ENCODE measurements around the gene PDSS2. TPM values are rescaled to one million over a fixed set of nuclear protein-coding genes. Genes with fewer than 3 reads are reported as not detected.
"Not testable (repeated sequence)": the region's sequence is repeated elsewhere in the genome, so short reads cannot be mapped to it uniquely, and the experiment has no call there.

Gene PDSS2
- total RNA-seq, 2 experiments from 2014 or later = 13.7 to 14.1 TPM

DNA sequence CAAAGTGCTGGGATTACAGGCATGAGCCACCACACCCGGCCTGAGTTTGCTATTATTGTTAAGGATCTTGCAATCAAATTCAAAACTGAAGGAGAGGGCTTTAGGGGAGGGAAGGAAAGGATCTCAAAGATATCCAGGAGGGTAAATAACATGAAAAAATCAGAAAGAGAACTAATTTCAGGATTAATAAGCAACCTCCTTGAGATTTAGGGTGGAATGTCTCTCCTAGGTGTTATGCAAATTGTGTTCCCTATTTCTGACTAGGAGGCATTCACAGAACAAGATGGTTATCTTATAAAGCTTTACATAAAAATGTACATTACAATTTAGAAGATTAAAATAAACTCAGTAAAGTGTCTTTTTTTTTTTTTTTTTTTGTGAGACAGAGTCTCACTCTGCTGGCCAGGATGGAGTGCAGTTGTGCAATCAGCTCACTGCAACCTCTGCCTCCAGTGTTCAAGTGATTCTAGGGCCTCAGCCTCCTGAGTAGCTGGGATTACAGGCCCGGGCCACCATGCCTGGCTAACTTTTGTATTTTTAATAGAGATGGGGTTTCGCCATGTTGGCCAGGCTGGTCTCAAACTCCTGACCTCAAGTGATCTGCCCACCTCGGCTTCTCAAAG is 252.0 kb downstream of the PDSS2 start:
- Mint-ChIP-seq H3K36me3 (peaks cover 21% of the 10 kb centered on the region), H3K4me1 (no peaks in the 10 kb centered on the region), H3K9me3 (peaks cover 4% of the 10 kb centered on the region), H3K27me3 (no peaks in the 10 kb centered on the region), H3K4me3 (no peak overlapping the region), H3K27ac (no peak overlapping the region)
- no peak for DNase-seq

DNA sequence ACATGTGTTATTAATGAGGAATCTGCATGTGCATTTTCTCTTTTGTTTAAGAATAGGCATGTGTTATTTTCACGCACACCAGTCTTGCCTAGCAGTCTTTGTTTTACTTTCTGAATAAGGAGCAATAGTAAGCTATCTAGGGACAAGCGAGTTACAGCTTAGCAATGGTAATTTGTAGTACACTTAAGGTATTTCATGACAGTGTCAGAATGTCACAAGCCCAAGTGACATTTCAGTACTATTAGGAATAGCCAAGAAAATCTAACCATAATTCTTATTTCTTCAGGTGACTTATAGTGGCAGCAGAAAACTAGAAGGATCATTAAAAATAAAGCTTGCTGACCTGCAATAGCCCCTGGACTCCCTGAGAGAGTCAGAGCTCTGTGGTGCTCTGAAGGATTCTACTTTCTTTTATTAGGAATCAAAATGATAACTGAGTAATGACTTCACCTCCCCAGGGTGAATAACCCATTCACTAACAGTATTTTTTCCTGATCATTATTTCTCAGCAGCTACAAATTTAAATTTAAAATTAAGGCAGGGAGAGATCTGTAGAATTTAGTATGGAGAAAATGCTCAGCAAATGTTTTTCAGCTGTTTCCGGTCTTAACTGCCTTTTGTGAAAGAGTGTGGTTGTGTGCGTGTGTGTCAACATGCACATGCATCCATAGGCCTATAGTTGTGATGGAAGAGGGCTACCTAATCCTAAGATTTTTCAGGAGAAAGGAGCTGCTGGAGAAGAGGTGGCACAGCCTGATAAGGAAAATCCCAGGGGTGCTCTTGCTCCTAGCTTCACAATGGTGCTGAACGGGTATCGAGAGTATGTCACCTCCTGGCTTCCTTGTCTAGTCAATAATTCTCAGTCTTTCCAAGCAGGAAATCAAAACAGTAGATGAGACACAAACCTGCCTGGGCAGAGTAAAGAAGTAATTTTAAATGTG is 254.0 kb downstream of the PDSS2 start:
- no peaks in the 10 kb centered on the region for H3K27me3 Mint-ChIP-seq
- no peaks in the 10 kb centered on the region for H3K4me1 Mint-ChIP-seq
- peaks cover 21% of the 10 kb centered on the region for H3K36me3 Mint-ChIP-seq
- H3K27ac Mint-ChIP-seq = no peak overlapping the region
- DNase-seq = no peak
- no peak overlapping the region for H3K4me3 Mint-ChIP-seq
- H3K9me3 Mint-ChIP-seq = peaks cover 4% of the 10 kb centered on the region

DNA sequence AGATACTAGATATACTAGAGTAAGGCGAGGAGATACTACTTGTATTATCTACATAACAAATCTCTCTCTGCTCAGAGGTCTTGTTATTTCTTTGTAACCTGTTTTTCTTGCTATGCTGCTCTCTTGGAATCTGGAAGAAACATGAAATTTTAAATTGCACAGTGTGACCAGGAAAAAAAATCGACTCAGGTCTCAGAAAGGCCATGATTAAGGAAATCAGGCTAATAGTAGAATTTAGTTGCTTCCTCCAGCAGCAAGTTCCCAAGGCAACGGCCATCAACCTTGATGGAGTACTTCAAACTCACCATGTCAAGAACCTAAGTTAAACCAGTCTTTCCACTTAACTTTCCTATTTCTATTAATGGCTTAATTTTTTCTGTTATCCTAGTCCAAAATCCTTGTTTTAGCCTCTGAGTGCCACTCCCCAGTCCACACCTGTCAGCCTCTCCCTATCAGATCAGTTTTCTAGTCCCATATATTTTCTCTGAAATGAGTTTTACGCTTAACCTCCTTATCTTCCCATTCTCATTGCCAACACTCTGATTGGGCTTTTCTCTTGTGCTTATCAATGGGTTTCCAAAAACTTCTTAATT is 256.4 kb downstream of the PDSS2 start:
- no peak for DNase-seq
- H3K9me3 Mint-ChIP-seq = peaks cover 4% of the 10 kb centered on the region
- H3K36me3 Mint-ChIP-seq = peaks cover 24% of the 10 kb centered on the region
- no peak overlapping the region for H3K27ac Mint-ChIP-seq
- no peaks in the 10 kb centered on the region for H3K4me1 Mint-ChIP-seq
- H3K27me3 Mint-ChIP-seq = no peaks in the 10 kb centered on the region
- no peak overlapping the region for H3K4me3 Mint-ChIP-seq

DNA sequence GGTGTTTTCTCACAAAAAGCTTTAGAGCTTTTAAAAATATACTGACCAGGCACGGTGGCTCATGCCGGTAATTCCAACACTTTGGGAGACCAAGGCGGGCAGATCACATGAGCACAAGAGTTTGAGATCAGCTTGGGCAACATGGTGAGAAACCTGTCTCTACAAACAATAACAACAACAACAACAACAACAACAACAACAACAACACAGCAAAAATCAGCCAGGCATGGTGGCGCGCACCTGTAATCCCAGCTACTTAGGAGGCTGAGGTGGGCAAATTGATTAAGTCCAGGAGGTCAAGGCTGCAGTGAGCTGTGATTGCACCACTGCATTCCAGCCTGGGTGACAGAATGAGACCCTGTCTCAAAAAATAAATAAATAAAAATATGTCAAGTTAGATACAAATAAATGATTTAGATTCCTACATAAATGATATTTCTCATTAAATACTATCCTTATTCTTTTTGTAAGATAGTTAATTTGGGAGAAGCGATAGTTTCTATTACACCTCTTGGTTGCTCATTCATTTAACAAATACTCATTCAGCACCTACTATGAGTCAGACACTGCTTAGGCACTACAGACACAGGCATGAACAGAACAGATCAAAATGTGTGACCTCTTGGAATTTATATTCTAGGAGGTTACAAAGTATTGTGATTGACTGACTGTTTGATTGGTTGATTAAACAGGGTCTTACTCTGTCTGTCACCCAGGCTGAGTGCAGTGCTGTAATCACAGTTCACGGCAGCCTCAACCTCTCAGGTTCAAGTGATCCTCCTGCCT is 260.5 kb downstream of the PDSS2 start:
- H3K27me3 Mint-ChIP-seq = no peaks in the 10 kb centered on the region

DNA sequence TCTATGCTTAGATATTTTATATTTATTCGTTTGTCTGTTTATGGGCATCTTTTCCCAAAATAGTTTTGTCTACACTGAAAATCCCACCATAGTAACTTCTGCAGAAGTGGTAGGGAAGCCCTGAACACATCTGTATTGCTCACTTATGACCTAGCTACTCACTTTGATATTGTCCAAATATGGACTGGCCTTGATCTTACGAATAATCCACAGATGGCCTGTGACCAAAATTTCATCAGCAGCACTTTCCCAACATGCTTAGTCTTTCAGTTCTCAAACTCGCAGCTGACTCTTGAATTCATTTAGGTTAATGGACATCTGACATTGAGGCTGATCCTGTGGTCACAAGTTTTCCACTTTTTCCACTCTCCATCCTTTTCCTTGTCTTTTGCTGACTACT is 263.2 kb downstream of the PDSS2 start:
- DNase-seq = no peak
- Mint-ChIP-seq H3K36me3 (peaks cover 7% of the 10 kb centered on the region), H3K4me1 (no peaks in the 10 kb centered on the region), H3K27me3 (no peaks in the 10 kb centered on the region), H3K9me3 (no peaks in the 10 kb centered on the region), H3K4me3 (no peak overlapping the region), H3K27ac (no peak overlapping the region)

More for the DNA sequence above, 260.5 kb downstream of the PDSS2 start:
- H3K9me3 Mint-ChIP-seq = no peaks in the 10 kb centered on the region
- H3K4me3 Mint-ChIP-seq = no peak overlapping the region
- DNase-seq = no peak
- H3K27ac Mint-ChIP-seq = no peak overlapping the region
- H3K36me3 Mint-ChIP-seq = peaks cover 9% of the 10 kb centered on the region
- no peaks in the 10 kb centered on the region for H3K4me1 Mint-ChIP-seq

DNA sequence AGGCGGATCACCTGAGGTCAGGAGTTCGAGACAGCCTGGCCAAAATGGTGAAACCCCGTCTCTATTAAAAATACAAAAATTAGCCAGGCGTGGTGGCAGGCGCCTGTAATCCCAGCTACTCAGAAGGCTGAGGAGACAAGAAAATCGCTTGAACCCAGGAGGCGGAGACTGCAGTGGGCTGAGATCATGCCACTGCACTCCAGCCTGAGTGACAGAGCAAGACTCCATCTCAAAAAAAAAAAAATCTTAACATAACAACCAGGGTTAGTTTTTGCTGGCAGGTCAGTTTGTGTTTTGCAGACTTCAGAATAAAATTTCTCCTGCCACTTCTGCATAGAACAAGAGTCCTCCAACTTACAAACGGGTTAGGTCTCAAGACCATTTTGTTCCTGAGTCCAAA is 264.6 kb downstream of the PDSS2 start:
- not testable (repeated sequence) for DNase-seq, H3K4me1 Mint-ChIP-seq, H3K9me3 Mint-ChIP-seq, H3K27me3 Mint-ChIP-seq, H3K27ac Mint-ChIP-seq, H3K4me3 Mint-ChIP-seq
- peaks cover 14% of the 10 kb centered on the region for H3K36me3 Mint-ChIP-seq

DNA sequence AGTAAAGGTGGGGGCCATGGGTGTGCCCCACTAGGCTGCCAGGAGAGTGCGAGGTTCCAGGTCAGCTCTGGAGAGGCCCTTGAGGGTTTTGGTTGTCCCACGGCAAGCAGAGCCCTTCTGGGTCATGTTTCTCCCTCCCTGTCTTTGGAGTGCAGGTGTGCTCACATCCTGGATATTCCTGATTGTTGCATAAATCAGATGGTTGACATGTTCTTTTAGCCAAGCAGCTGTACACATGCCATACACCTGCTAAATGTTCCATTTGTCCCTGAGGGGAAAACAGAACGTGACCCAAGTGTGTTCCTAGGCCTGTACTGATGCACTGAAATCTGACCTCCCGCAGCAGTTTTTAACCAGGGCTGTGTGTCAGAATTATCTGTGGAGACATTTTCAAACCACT is 266.5 kb downstream of the PDSS2 start:
- Mint-ChIP-seq H3K9me3 (no peaks in the 10 kb centered on the region), H3K27ac (no peak overlapping the region), H3K27me3 (no peaks in the 10 kb centered on the region), H3K4me1 (no peaks in the 10 kb centered on the region), H3K4me3 (no peak overlapping the region), H3K36me3 (peaks cover 11% of the 10 kb centered on the region)
- DNase-seq = no peak

DNA sequence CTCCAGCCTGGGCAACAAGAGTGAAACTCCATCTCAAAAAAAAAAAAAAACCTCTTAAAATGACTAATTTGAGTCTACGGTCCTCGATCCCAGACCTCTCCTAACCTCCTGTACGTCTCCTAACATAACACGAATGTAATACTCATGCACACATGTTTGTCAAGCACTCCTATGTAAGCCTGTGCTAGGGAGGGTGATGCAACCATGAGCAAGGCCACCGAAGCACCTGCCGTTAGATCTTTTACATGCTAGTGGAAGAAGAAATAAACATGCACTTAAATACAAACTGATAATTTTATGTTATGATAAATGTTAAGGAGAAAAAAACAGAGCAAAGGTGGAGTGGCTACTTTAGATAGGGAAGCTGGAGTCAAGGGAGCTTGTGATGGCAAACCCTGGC is 271.7 kb downstream of the PDSS2 start:
- Mint-ChIP-seq H3K4me3 (no peak overlapping the region), H3K27me3 (no peaks in the 10 kb centered on the region), H3K4me1 (no peaks in the 10 kb centered on the region), H3K36me3 (peaks cover 13% of the 10 kb centered on the region), H3K9me3 (no peaks in the 10 kb centered on the region), H3K27ac (no peak overlapping the region)
- DNase-seq = no peak

DNA sequence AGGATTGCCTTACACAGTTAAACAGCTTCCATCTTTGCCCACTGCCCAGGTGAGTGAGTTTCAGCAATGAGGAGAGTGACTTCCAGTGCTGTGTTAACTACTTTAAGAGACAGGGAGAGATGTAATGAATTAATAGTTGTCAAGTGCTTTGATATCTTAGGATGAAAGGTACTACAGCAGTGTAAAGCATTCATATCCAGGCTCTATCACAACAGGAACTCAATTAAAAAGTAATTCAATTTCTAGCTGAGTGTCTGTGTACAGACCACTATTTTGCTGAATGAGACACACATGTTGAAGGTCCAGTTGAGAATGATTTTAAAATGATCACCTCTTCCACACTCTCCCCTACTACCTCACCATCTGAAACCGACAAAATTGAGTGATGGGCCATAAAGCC is 273.3 kb downstream of the PDSS2 start:
- H3K27me3 Mint-ChIP-seq = no peaks in the 10 kb centered on the region
- H3K27ac Mint-ChIP-seq = no peak overlapping the region
- DNase-seq = no peak
- H3K36me3 Mint-ChIP-seq = peaks cover 11% of the 10 kb centered on the region
- no peaks in the 10 kb centered on the region for H3K4me1 Mint-ChIP-seq
- H3K9me3 Mint-ChIP-seq = no peaks in the 10 kb centered on the region
- H3K4me3 Mint-ChIP-seq = no peak overlapping the region

DNA sequence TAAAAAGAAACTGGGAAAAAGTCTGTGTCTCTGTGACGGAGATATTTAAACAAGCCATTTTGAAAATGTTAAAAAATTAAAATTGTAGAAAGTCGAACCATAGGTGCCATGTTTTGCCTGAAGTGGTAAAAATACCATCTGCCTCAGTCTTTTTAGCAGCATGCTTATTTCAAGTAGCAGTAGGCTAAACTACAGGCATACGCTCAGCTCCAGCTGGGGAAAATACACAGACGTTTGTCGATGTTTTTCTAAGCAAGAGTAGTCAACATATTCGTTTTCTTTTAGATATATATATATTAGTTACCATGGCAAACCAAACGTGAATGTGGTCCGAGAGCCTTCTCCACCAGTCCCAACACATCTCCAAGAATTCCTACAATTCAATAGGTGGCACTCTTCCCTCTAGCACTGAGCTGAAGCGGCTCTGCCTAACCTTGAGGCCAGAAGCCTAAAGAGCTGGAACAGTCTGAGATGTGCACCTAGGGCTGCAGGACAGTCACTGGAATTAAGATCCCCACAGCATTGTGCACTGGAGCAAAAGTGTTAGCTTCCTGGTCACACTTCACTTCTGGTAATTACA is 273.9 kb downstream of the PDSS2 start:
- Mint-ChIP-seq H3K36me3 (peaks cover 9% of the 10 kb centered on the region), H3K4me3 (no peak overlapping the region), H3K4me1 (no peaks in the 10 kb centered on the region), H3K27ac (no peak overlapping the region), H3K27me3 (no peaks in the 10 kb centered on the region), H3K9me3 (no peaks in the 10 kb centered on the region)
- no peak for DNase-seq

DNA sequence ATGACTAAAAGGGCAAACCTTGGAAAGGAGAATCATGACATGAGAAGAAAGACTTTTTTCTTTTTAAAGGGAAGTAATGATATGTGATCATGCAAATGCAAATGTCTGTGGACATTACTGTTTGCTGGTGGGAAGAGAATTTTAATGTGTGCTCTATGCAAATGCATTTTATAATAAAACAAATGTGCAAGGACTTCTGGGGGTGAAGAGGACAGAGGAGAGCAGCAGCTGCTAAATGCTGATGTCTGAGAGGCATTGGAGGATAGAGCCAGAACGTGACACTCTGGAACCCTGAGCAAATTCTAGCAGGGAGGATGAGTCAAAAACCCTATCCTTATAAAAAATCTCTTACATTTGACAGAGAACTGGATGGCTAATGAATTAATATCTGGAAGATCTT is 274.9 kb downstream of the PDSS2 start:
- peaks cover 4% of the 10 kb centered on the region for H3K36me3 Mint-ChIP-seq
- no peak overlapping the region for H3K27ac Mint-ChIP-seq
- no peaks in the 10 kb centered on the region for H3K27me3 Mint-ChIP-seq
- no peaks in the 10 kb centered on the region for H3K9me3 Mint-ChIP-seq
- H3K4me3 Mint-ChIP-seq = no peak overlapping the region
- no peak for DNase-seq
- no peaks in the 10 kb centered on the region for H3K4me1 Mint-ChIP-seq

DNA sequence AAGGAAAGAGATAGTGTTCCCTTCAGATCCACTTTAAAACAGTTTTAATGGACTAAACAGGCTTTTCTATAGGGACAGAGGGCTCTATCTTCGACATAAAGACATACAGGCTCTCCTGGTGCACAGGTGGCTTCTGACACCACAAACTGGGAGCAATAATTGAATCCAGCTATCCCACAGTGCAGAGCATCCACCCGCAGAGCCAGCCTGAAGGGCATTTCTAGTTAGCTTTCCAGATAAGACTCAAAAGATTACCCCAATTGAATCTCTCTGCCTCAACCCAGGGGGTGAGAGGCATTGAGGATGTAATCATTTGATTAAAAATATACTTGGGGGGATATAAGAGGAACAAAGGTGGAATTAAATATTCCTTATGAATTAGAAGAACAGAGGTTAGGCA is 279.3 kb downstream of the PDSS2 start:
- Mint-ChIP-seq H3K9me3 (no peaks in the 10 kb centered on the region), H3K36me3 (peaks cover 3% of the 10 kb centered on the region), H3K4me1 (no peaks in the 10 kb centered on the region), H3K27ac (no peak overlapping the region), H3K4me3 (no peak overlapping the region), H3K27me3 (no peaks in the 10 kb centered on the region)
- no peak for DNase-seq

DNA sequence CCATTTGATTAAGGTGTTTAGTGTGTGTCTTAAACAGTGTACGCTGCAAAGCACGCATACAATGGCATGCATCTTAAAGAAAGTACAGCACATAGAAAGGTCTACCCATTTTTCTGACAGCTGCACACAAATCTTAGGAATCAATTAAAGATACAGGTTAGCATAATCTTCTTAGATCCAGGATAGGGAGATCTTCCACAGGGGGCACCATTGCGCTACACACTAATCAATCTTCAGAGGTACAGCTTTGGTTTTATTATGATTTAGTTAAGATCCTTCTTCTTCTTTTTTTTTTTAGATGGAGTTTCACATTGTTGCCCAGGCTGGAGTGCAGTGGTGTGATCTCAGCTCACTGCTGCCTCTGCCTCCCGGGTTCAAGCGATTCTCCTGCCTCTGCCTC is 280.4 kb downstream of the PDSS2 start:
- H3K4me1 Mint-ChIP-seq = no peaks in the 10 kb centered on the region
- no peaks in the 10 kb centered on the region for H3K27me3 Mint-ChIP-seq
- H3K27ac Mint-ChIP-seq = no peak overlapping the region
- no peak overlapping the region for H3K4me3 Mint-ChIP-seq
- H3K36me3 Mint-ChIP-seq = no peaks in the 10 kb centered on the region
- no peaks in the 10 kb centered on the region for H3K9me3 Mint-ChIP-seq
- no peak for DNase-seq

DNA sequence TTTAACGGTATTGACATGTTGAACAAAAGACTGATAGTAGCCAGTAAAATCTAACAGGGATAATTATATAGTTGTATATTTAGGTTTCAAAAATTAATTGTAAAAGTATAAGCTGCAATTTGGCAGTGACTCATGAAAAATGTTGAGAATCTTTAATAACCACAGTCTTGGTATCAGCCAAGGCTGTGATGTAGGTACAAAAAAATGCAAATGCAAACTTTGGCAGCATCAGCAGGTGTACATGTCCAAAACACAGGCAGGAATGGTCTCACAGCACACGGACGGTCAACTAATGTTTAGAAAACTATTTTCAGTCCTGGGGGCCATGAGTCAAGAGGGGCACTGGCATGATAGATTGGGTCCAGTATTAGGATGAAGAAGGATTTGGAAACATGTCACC is 285.6 kb downstream of the PDSS2 start:
- DNase-seq = no peak
- H3K4me1 Mint-ChIP-seq = no peaks in the 10 kb centered on the region

DNA sequence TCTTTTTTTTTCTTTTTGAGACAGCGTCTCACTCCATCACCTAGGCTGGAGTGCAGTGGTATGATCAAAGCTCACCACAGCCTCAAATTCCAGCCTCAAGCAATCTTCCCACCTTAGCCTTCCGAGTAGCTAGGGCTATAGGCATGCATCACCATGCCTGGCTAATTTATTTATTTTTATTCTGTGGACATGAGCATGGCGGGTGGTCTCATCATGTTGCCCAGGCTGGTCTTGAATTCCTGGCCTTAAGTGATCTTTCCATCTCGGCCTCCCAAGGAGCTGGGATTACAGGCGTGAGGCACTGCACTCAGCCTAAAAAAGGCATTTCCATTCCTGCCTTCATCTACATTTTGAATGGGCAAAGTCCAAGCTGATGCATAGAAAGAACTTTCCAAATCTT is 287.9 kb downstream of the PDSS2 start:
- Mint-ChIP-seq H3K4me1 (no peaks in the 10 kb centered on the region), H3K4me3 (no peak overlapping the region), H3K27me3 (no peaks in the 10 kb centered on the region), H3K27ac (no peak overlapping the region), H3K9me3 (no peaks in the 10 kb centered on the region), H3K36me3 (no peaks in the 10 kb centered on the region)
- DNase-seq = no peak

More for the DNA sequence above, 285.6 kb downstream of the PDSS2 start:
- no peak overlapping the region for H3K4me3 Mint-ChIP-seq
- H3K27me3 Mint-ChIP-seq = no peaks in the 10 kb centered on the region
- no peaks in the 10 kb centered on the region for H3K9me3 Mint-ChIP-seq
- no peak overlapping the region for H3K27ac Mint-ChIP-seq
- no peaks in the 10 kb centered on the region for H3K36me3 Mint-ChIP-seq

Data from activated naive CD8-positive, alpha-beta T cell treated with anti-CD3 and anti-CD28 coated beads for 36 hours (primary cell).